Measurements from ENCODE around the gene TNFRSF12A.

DNA sequence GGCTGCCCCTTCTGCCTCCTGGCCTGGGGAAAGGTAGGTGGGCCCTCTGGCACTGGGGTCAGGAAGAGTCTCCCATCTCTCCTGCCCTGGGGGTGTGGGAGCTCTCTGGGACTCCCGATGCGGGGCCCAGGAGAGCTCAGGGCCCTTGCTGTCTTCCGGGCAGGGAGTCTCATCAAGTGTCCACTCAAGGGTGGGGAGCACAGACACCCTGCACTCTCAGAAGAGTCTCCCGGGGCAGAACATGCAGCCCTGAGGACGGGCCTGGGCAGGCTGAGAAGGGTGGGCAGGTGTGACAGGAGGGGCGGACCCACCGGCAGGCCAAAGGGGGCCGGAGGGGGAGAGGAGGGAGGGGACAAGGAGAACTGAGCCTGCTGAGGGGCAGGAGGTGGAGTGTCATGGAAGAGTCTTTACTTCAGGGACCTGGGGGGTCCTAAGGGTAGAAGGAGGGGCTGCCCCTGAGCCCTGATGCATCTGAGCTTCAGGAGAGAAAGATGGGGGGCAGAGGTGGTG, 31.5 kb upstream of the TNFRSF12A start:
- TF ChIP-seq, protein P1, sequence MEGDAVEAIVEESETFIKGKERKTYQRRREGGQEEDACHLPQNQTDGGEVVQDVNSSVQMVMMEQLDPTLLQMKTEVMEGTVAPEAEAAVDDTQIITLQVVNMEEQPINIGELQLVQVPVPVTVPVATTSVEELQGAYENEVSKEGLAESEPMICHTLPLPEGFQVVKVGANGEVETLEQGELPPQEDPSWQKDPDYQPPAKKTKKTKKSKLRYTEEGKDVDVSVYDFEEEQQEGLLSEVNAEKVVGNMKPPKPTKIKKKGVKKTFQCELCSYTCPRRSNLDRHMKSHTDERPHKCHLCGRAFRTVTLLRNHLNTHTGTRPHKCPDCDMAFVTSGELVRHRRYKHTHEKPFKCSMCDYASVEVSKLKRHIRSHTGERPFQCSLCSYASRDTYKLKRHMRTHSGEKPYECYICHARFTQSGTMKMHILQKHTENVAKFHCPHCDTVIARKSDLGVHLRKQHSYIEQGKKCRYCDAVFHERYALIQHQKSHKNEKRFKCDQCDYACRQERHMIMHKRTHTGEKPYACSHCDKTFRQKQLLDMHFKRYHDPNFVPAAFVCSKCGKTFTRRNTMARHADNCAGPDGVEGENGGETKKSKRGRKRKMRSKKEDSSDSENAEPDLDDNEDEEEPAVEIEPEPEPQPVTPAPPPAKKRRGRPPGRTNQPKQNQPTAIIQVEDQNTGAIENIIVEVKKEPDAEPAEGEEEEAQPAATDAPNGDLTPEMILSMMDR (IDR thresholded peaks at IDR 0.05): no peak
- TF ChIP-seq JUN (IDR thresholded peaks at IDR 0.05) (no peak), NR3C1 (IDR thresholded peaks at IDR 0.05) (no peak), RFX5 (IDR thresholded peaks at IDR 0.05) (no peak), MYC (IDR thresholded peaks at IDR 0.05; ENCODE audit: borderline replicate concordance, low read length) (no peak), POLR2A (IDR thresholded peaks at IDR 0.05; ENCODE audit: low read length) (no peak), POLR2AphosphoS2 (conservative IDR thresholded peaks at IDR 0.05; ENCODE audit: low read length) (no peak), CEBPB (IDR thresholded peaks at IDR 0.05) (no peak), HDAC2 (IDR thresholded peaks at IDR 0.05) (no peak)
- TF ChIP-seq, protein P2, sequence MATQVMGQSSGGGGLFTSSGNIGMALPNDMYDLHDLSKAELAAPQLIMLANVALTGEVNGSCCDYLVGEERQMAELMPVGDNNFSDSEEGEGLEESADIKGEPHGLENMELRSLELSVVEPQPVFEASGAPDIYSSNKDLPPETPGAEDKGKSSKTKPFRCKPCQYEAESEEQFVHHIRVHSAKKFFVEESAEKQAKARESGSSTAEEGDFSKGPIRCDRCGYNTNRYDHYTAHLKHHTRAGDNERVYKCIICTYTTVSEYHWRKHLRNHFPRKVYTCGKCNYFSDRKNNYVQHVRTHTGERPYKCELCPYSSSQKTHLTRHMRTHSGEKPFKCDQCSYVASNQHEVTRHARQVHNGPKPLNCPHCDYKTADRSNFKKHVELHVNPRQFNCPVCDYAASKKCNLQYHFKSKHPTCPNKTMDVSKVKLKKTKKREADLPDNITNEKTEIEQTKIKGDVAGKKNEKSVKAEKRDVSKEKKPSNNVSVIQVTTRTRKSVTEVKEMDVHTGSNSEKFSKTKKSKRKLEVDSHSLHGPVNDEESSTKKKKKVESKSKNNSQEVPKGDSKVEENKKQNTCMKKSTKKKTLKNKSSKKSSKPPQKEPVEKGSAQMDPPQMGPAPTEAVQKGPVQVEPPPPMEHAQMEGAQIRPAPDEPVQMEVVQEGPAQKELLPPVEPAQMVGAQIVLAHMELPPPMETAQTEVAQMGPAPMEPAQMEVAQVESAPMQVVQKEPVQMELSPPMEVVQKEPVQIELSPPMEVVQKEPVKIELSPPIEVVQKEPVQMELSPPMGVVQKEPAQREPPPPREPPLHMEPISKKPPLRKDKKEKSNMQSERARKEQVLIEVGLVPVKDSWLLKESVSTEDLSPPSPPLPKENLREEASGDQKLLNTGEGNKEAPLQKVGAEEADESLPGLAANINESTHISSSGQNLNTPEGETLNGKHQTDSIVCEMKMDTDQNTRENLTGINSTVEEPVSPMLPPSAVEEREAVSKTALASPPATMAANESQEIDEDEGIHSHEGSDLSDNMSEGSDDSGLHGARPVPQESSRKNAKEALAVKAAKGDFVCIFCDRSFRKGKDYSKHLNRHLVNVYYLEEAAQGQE (IDR thresholded peaks at IDR 0.05): no peak
